Breast epithelium (tissue), 3 donors: ENCODE measurements around the gene YAP1.

Experiments
- CTCF ChIP-seq, 3 donors: fragments of 450-650 bp; IDR thresholded peaks; one replicate each; pipeline ENCODE4 v1.5.1; 2016 to 2017; ENCODE audit warnings: antibody characterized with exemption in 3 of 3, mild to moderate bottlenecking in 3 of 3, moderate library complexity in 3 of 3
- POLR2A ChIP-seq: fragments of 450-650 bp; IDR thresholded peaks from one replicate; pipeline ENCODE4 v1.6.1; 2016; ENCODE audit warnings: antibody characterized with exemption, mild to moderate bottlenecking, moderate library complexity

GRCh38 chr11:102070766-102071165 lies 39.5 kb upstream of the YAP1 start:
- no peak for TF ChIP-seq CTCF (IDR thresholded peaks at IDR 0.05)
- no peak for TF ChIP-seq POLR2A
